Measurements from ENCODE around the gene GALC.

GALC gene

DNA sequence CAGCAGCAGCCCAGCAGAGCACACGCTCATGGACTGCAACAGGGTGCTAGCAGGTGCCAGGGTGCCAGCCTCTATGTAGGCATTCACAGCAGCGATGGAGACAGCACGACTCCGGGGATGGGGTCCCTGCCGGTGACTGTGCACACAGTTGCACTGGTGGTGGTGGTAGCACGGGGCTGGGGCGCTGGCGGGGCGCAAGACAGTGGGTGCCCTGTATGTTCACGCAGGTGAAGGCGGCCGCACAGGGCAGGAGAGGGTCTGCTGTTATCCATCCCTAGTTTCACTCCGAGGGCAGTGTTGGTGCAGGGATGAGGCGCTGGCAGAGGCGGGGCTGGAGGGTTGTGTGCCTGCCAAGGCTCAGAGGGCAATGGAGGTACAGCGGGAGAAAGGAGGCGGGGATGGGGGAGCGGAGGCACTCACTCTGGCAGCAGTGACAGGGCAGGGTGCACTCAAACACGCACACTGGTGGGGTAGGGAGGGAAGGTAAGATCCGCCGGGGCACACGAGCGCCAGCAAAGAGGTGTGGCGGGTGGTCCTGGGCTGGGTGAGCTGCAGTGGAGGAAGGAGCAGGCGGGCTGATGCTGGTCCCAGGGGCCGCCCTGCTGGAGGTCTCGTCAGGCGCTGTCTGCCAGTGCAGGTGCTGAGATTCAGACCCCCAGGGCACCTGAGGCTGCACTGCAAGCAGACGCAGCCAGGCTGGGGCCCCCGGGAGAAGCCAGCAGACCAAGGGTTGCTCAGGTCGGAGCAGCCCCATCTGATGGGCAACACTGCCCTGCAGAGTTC is 76.7 kb downstream of the GALC start:
- Histone ChIP-seq H3K27me3 (no peaks in the 10 kb centered on the region), H3K27ac (no peak overlapping the region), H3K36me3 (no peaks in the 10 kb centered on the region), H3K4me1 (no peaks in the 10 kb centered on the region), H3K4me3 (no peak overlapping the region), H3K9me3 (peaks cover 0 to 15% (median 8%) of the 10 kb centered on the region in 3 donors)
- TF ChIP-seq, protein P1, sequence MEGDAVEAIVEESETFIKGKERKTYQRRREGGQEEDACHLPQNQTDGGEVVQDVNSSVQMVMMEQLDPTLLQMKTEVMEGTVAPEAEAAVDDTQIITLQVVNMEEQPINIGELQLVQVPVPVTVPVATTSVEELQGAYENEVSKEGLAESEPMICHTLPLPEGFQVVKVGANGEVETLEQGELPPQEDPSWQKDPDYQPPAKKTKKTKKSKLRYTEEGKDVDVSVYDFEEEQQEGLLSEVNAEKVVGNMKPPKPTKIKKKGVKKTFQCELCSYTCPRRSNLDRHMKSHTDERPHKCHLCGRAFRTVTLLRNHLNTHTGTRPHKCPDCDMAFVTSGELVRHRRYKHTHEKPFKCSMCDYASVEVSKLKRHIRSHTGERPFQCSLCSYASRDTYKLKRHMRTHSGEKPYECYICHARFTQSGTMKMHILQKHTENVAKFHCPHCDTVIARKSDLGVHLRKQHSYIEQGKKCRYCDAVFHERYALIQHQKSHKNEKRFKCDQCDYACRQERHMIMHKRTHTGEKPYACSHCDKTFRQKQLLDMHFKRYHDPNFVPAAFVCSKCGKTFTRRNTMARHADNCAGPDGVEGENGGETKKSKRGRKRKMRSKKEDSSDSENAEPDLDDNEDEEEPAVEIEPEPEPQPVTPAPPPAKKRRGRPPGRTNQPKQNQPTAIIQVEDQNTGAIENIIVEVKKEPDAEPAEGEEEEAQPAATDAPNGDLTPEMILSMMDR (IDR thresholded peaks at IDR 0.05): no peak
- intact Hi-C loops (cut with DNase I; ENCODE audit: low total_unique reads): no loop called here
- DNase-seq: no peak

DNA sequence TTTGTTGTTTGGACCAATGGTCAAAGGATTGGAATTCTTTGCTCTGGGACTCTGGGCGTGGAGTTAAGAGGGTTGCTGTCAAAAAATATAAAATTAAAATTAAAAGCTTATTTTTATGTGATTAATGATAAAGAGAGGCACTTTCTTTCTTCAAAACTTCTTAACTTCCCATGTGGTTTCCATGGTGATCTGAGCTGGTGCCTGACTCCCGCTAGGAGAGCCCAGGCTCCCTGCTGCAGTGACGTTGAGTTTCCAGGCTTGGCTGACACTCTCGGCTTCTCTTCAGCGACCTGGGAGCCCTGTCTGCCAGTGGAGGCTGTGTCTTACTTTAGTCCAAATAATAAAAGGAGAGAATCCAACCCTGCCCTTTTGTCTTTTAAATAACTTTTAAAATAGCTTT is 84.4 kb downstream of the GALC start:
- H3K9me3 ChIP-seq: peaks cover 0 to 8% (median 4%) of the 10 kb centered on the region in 3 donors

DNA sequence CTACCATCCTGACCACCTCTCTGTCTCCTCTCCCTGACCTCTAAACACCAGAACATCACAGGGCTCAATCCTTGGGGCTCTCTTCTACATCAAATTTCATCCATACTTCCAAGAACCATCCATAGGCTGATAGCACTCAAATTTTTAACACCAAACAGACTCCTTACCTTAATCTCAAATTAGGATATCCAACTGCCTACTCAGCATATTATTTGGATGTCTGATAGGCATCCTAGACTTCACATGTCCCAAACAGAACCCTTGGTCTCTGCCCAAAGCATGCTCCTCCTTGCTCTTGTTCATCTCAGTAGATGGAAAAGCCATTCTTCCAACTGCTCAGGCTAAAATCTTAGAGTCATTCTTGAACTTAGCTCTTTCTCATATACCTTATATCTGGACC is 91.3 kb downstream of the GALC start:
- H3K36me3 ChIP-seq: no peaks in the 10 kb centered on the region
- no peak for DNase-seq
- H3K4me3 ChIP-seq: no peak overlapping the region
- TF ChIP-seq, protein P1 (IDR thresholded peaks at IDR 0.05): no peak
- H3K9me3 ChIP-seq: no peaks in the 10 kb centered on the region
- intact Hi-C loops (cut with DNase I; ENCODE audit: low total_unique reads): no loop called here
- H3K27me3 ChIP-seq: peaks cover 0 to 7% of the 10 kb centered on the region in 2 donors
- H3K27ac ChIP-seq: no peak overlapping the region
- H3K4me1 ChIP-seq: no peaks in the 10 kb centered on the region

More for the DNA sequence above, 84.4 kb downstream of the GALC start:
- Histone ChIP-seq H3K27ac (no peak overlapping the region), H3K4me3 (no peak overlapping the region), H3K27me3 (no peaks in the 10 kb centered on the region), H3K36me3 (no peaks in the 10 kb centered on the region), H3K4me1 (no peaks in the 10 kb centered on the region)
- DNase-seq: no peak
- intact Hi-C loops (cut with DNase I; ENCODE audit: low total_unique reads): no loop called here
- TF ChIP-seq, protein P1 (IDR thresholded peaks at IDR 0.05): no peak

DNA sequence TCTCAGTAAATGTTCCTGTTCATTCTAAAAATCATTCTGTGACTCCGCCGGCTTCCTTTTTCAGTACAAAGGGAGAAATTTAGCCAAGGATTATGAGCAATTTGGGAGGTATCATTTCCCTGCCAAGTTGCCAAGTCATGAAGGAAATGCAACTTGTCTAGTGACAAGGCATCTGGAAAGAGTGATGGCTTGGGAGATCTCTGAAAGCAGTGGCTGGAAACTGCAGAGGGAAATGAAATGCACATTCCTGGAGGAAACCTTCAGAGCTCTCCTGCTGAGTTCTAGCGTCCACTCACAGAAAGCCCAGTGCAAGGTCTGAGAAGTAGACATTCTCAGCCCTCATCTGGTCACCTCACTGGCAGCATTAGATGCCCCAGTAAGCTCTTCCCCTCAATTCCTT is 91.7 kb downstream of the GALC start:
- no peaks in the 10 kb centered on the region for H3K9me3 ChIP-seq
- no peaks in the 10 kb centered on the region for H3K4me1 ChIP-seq
- intact Hi-C loops (cut with DNase I; ENCODE audit: low total_unique reads): no loop called here
- no peak overlapping the region for H3K4me3 ChIP-seq
- no peak for DNase-seq
- H3K27me3 ChIP-seq: peaks cover 0 to 7% of the 10 kb centered on the region in 2 donors
- H3K36me3 ChIP-seq: no peaks in the 10 kb centered on the region
- TF ChIP-seq, protein P1 (IDR thresholded peaks at IDR 0.05): no peak
- H3K27ac ChIP-seq: no peak overlapping the region

DNA sequence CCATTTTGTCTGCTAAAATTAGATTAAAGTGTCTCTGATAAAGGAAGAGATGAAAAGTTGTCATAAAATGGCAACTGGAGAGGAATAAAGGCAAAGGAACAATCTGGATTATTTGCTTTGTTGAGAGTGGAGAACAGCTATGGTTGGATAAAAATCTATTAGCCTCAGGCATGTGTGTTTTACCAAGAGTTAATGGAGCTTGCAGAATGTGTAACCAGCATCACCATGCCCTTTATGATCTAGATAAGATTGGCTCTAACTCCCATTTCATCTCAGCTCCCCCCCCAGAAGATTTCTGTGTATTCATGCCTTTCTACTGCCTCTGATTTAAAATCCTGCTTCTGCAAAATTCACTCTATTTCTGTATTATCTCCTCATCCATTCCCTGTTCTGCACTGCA is 93.8 kb downstream of the GALC start:
- H3K36me3 ChIP-seq: no peaks in the 10 kb centered on the region
- no peak for DNase-seq
- peaks cover 0 to 7% of the 10 kb centered on the region in 2 donors for H3K27me3 ChIP-seq
- H3K4me3 ChIP-seq: no peak overlapping the region
- intact Hi-C loops (cut with DNase I; ENCODE audit: low total_unique reads): no loop called here
- no peaks in the 10 kb centered on the region for H3K9me3 ChIP-seq
- TF ChIP-seq, protein P1 (IDR thresholded peaks at IDR 0.05): no peak
- H3K4me1 ChIP-seq: no peaks in the 10 kb centered on the region
- H3K27ac ChIP-seq: no peak overlapping the region

Data from tibial artery (tissue), 4 donors.